Measurements from ENCODE around the gene TFAP2B.

Gene TFAP2B

GRCh38 chr6:50818673-50819072 is at the start of gene TFAP2B:
Gene TFAP2B (plus strand): TSS chr6:50818871. CDS start chr6:50818892, 21 bp downstream.
- no peak for DNase-seq

DNA sequence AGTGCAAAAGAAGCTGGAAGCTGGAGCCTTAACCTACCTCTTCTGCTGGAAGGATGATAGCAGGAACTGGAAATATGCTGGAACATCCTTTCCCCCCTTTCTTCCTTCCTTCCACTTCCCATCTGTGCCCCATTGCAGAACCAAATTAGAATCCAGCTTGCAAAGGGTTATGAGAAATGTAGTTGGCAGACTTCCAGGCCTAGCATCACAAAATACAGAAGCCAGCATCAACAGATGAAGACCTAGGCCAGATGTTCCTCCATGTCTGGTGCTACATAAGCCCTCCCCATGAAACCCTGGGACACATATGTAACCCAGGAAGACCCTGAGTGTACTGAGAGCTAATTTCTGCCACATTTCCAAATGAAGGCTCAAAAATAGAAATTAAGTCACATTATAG is 40.0 kb upstream of the TFAP2B start:
- DNase-seq: no peak

- DNase-seq: no peak
Observed at GRCh38 chr6:50780382-50780781, 38.3 kb upstream of the TFAP2B start.

DNA sequence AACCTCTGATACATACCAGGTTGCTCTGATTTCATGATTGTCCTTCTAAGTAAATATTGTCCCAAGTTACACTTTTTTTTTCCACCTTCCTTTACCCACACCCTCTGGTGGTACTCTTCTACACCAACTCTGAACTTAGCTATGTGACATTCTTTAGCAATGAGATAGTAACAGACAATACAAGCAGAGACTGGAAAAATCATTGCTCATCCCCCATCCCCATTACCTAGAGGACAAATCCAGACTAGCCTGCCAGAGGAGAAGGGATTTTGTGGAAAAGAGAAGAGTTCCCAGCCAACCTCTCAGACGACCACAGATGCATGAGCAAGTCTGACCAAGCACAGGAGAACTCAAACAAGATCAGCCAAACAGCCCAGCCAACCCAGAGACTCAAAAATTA is 32.8 kb upstream of the TFAP2B start:
- DNase-seq: no peak

DNA sequence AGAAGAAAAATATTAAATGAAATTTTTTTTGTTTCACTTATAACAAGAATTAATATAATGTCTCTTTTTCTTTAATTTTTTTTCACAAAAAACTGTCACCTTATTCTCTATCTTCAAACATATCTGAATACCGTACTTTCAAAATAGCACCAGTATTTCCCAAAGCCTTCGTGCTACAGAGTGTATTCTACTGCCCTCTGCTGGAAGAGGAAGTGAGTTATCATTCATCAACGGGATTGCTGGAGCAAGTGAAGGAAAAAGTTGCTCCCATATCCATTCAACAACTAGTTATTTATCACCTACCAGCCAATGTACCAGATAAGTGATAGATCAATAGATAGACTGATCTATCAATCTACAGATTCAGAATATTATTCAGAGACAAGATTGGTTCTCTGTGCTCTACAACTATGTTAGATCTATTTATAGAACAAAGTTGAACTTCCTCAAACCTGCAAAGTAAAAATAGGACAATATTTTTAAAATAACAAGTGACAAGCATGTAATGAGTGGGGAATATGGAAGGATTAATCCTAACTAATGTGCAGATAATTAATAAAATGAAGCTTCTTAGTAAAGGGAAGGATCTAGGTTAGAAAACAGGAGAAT is 26.7 kb upstream of the TFAP2B start:
- DNase-seq: peak; percentile 41

- DNase-seq: no peak
Observed at GRCh38 chr6:50792771-50793170, 25.9 kb upstream of the TFAP2B start.

DNA sequence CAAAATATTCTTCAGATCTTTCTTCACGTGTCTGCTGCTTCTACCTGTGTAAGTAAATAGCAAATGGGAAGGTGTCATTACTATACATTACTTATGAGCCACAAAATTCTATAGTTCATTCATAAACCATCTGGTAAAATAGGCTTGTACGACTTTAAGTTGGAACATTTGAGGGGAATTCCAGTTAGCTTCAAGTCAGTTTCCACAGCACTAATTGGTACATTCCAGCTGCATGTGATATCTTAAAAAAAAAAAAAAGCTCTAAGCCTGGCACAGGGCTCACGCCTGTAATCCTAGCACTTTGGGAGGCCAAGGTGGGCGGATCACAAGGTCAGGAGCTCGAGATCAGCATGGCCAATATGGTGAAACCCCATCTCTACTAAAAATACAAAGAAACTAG is 23.1 kb upstream of the TFAP2B start:
- no peak for DNase-seq

DNA sequence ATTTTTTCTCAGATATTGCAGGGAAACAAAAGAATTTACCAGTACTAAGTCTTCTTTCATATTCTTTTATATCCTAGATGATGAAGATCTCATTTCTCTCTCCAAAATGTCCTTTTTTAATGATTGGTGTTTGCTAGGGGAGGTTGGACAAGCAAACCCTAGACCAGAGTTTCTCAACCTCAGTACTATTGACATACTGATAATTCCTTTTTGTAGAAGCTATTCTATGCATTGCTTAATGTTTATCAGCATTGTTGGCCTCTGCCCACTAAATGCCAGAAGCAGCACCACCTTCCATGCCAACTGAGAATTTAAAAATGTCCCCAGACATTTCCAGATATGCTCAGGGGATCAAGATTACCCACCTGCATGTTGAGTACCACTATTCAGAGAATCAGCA is 14.4 kb upstream of the TFAP2B start:
- no peak for DNase-seq

DNA sequence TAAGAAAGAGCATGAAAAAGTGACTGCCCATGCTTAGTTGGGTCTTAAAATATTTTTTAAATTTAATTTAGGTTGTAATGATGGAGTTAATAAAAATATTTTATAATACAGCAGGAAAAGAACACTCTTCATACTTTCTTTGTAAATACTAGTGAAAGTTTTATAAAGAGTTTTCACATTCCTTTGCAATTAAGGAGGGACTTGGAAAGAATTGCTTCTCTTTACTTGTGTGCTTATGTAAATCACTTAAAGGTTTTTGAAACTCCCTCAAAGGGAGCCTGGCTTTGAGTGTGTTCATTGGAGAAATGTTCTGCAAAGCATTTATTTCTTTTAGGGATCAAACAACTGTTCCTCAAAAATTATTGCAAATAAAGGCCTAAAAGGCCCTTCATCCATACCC is 11.6 kb upstream of the TFAP2B start:
- DNase-seq: no peak

- DNase-seq: no peak
Observed at GRCh38 chr6:50815436-50816114, 3.1 kb upstream of the TFAP2B start.

GRCh38 chr6:50816115-50816675 is 2.5 kb upstream of the TFAP2B start:
- DNase-seq: peak; percentile 83

DNA sequence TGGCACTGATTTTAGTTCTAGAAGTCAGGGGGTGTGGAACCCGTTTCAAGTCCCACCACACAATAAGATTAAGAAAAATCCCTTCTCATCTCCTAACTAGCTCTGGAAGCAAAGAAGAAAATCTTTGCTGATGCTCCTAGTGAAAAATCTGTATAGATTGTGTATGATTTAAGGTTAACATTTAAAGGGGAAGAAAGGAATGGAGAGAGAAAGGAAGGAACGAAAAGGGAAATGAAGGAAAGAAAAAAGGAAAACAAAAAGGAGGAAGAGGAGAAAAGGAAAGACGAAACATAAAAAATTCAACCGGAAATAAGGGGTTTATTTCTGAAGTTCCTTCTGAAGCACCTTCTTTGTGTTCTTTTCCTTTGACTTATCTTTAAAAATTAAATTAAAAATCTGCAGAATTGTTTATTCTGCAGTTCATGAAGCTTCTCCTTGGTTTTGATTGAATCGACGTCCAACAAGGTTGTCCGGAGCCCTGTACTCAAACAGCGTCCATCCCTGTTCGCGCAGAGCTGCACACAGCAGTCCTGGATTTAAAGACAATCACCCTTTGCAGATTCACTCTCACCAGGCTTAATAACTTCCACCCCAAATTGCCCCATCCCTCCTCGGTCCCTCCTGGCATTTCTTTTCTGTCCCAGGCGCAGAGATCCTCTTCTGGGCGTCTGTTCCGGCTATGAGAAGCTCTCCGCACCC is 1.6 kb upstream of the TFAP2B start:
- no peak for DNase-seq

DNA sequence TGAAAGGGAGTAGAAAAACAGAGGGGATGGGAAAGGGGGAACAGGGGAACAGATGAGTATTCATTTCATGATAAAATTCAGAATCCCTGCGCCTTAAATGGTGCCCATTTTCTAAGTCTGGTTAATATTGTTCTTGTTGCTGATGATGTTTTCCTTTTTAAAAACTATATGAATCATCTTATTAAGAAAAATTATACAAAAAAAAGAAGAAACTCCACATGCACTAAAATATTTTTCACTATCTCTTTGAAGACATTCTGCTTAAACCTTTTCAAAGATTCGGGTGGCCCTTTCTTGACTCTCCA is 1.1 kb upstream of the TFAP2B start:
- DNase-seq: no peak

DNA sequence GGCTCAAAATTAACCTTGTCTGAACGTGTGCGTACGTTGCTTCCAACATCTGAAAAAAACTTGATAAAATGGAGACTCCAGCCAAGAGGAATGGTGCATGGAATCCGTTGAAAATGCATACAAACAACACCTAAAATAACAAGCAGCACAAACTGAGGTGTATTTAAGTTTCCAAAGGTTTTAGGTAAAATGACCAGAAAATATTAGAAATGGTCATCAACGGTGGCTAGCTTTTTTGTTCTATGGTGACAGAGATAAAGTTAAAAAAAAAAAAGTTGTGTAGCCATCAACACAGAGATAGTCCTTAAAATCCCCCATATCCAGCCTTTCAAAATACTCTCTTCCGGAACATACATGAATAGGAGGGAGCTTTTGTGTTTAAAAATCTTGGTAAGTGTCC is 651 bp upstream of the TFAP2B start:
- no peak for DNase-seq

DNA sequence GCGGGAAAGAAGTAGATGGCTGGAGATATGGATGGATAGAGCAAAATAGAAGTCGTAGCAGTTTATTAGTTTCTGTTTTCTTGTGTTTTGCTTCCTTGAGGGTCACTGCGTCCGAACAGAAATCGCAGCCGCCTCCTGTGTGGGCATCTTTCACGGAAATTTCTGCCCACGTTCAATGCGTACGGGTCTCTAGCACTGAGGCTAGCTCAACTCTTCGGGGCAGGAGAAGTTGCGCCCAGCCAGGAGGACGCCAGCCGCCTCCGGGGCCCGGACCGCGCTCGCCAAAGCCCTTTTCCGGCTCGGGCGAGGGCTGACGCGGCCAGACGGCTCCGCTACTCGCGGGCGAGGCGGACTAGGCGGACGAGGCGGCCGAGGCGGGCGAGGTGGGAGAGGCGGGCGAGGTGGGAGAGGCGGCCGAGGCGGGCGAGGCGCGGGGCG is 814 bp downstream of the TFAP2B start:
- DNase-seq: no peak

GRCh38 chr6:50819904-50820868 is 1.5 kb downstream of the TFAP2B start:
- no peak for DNase-seq

GRCh38 chr6:50820869-50821264 is 2.2 kb downstream of the TFAP2B start:
- DNase-seq: no peak

DNA sequence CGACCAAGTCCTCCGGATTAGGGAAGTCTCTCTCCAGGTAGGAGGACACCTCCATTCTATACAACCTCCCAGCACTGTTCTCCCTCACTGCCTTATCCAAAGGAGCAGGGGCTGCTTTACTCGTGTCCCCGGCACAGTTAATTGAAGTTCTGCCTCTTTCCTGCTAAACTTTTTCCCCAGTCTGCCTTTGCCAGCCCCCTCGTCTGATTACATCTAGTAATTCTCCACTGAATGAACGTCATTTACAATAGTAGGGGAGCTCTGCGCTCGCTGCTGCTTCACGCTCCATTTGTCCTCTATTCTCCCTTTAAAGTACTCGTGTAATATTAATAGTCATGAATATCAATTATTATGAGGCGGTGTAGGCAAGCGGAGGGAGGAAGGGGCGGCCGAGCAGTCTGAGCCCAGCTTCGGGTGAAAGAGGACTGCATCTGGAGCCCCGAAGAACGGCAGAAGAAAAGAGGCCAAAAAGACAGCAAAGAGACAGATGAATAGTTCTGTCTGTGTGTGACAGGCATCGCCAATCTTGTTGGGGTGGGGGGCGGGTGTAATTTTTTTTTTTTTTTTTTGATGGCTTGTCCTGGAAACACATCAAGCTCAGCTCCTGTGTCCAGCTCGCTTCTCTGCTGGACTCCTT is 2.9 kb downstream of the TFAP2B start:
- peak; percentile 61 for DNase-seq

DNA sequence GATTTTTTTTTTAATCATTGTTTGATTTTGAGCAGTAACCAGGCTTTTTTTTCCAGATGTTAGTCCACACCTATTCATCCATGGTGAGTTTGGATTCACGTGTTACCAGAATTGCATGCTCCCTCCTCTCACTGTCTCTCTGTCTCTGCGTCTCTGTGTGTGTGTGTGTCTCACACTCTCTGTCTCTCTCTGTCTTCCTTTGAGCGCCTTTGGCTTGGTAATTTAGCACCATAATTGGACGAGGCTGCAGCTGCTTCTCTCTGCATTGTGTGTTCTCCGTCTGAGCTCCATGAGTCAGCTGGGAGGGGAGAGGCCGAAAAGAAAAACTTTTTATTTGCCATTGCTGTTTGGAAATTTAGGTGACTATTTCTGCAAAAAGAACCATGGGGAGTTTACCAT is 3.4 kb downstream of the TFAP2B start:
- peak; percentile 65 for DNase-seq

GRCh38 chr6:50823094-50823920 is 4.6 kb downstream of the TFAP2B start:
- no peak for DNase-seq

DNA sequence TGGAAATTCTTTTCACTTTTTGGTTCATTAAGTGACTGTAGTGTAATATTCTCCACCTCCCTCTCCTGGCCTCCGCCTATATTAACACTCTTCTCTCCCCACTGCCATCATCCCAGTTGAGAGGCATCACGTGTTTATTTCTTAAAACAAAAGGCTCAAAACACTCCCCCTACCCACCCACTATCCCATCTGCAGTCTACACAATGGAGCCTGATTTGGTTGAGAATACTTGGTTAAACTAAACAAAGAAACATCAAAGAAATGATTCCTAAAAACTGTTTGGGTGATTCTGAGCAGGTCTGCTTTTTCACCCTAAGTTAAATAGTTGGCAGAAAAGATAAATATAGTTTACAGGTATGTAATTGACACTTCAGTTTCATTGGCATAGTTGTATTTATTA is 5.9 kb downstream of the TFAP2B start:
- no peak for DNase-seq

All from NCI-H1105 (cell line).